ENCODE measurements around the gene SIL1.
"Not testable (repeated sequence)": the region's sequence is repeated elsewhere in the genome, so short reads cannot be mapped to it uniquely, and the experiment has no call there.

The SIL1 gene

DNA sequence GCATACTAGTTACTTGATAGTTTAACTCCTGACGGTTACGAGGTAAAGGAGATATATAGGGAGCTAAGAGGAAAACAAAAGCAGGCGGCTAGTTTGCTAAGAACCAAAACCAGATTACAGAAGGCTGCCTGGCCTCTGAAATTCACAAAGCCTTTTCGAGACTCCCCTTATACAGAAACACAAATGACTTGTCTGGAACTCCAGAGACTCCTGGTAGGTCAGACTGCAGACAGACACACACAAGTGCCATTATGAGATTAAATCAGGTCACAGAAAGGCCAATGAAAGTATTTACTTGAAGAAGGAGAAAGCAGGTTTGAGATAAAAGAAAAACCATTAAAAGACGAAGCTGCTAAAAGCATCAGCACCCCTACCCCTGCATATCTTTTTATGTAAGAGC, 180.5 kb downstream of the SIL1 start:
- TF ChIP-seq CTCF (IDR thresholded peaks at IDR 0.05; ENCODE audit: control insufficient read depth, extremely low read depth, insufficient read depth) = no peak

GRCh38 chr5:139016186-139016585, 182.0 kb downstream of the SIL1 start:
- TF ChIP-seq CTCF (IDR thresholded peaks at IDR 0.05; ENCODE audit: control insufficient read depth, extremely low read depth, insufficient read depth) = no peak
- no peak for DNase-seq (ENCODE audit: low read depth)
- H3K4me3 ChIP-seq (ENCODE audit: low read depth, low read length) = no peak overlapping the region

More for the DNA sequence above, 180.5 kb downstream of the SIL1 start:
- no peak overlapping the region for H3K4me3 ChIP-seq (ENCODE audit: low read depth, low read length)
- no peak for DNase-seq (ENCODE audit: low read depth)

GRCh38 chr5:139014726-139015125, 183.4 kb downstream of the SIL1 start:
- DNase-seq (ENCODE audit: low read depth) = no peak
- TF ChIP-seq CTCF (IDR thresholded peaks at IDR 0.05; ENCODE audit: control insufficient read depth, extremely low read depth, insufficient read depth) = no peak

GRCh38 chr5:139012176-139012575, 186.0 kb downstream of the SIL1 start:
- no peak for TF ChIP-seq CTCF (IDR thresholded peaks at IDR 0.05; ENCODE audit: control insufficient read depth, extremely low read depth, insufficient read depth)
- H3K4me3 ChIP-seq (ENCODE audit: low read depth, low read length) = no peak overlapping the region
- no peak for DNase-seq (ENCODE audit: low read depth)

More at GRCh38 chr5:139014726-139015125, 183.4 kb downstream of the SIL1 start:
- H3K4me3 ChIP-seq (ENCODE audit: low read depth, low read length) = no peak overlapping the region

GRCh38 chr5:139011156-139011555, 187.0 kb downstream of the SIL1 start:
- DNase-seq (ENCODE audit: low read depth); H3K4me3 ChIP-seq (ENCODE audit: low read depth, low read length): not testable (repeated sequence)

DNA sequence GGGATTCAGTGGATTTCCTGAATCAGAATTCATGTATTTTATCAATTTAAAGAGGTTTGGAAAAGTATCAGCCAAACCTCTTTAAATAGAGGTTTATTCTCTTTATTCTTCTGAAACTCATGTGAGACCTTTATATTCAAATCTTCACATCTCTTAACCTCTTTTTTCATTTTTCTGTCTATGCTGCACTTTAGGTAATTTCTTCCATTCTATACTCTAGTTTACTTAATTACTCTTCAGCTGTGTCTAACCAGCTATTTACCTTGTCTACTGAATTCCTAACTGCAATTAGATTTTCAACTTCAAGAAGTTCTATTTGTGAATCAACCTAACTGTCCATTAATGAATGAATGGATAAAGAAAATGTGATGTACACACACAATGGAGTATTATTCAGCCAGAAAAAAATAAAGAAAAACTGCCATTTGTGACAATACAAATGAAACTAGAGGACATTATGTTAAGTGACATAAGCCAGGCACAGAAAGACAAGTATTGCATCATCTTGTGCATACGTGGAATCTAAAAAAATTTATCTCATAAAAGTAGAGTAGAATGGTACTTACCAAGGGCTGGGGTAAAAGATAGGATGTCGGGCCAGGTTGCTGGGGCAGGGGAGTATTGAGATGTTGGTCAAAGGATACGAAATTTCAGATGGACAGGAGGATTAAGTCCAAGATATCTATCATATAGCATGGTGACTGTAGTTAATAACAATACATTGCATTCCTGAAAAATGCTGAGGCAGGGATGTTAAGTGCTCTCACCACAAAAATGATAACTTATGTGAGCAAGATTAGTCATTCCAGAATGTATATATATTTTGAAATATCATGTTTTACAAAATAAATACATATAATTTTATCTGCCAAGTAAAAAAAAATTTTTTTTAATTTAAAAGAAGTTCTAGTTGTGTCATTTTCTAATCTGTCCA, 193.5 kb downstream of the SIL1 start:
- H3K4me3 ChIP-seq (ENCODE audit: low read depth, low read length) = no peak overlapping the region
- no peak for TF ChIP-seq CTCF (IDR thresholded peaks at IDR 0.05; ENCODE audit: control insufficient read depth, extremely low read depth, insufficient read depth)
- no peak for DNase-seq (ENCODE audit: low read depth)

GRCh38 chr5:138999674-139000073, 198.5 kb downstream of the SIL1 start:
- H3K4me3 ChIP-seq (ENCODE audit: low read depth, low read length) = no peak overlapping the region
- DNase-seq (ENCODE audit: low read depth) = no peak
- TF ChIP-seq CTCF (IDR thresholded peaks at IDR 0.05; ENCODE audit: control insufficient read depth, extremely low read depth, insufficient read depth) = no peak

All from LNCaP clone FGC (cell line).